ENCODE data around the gene HPCAL1.
A peak's percentile ranks its signal among the peaks of the same experiment; 100 is the strongest.

HPCAL1 gene

DNA sequence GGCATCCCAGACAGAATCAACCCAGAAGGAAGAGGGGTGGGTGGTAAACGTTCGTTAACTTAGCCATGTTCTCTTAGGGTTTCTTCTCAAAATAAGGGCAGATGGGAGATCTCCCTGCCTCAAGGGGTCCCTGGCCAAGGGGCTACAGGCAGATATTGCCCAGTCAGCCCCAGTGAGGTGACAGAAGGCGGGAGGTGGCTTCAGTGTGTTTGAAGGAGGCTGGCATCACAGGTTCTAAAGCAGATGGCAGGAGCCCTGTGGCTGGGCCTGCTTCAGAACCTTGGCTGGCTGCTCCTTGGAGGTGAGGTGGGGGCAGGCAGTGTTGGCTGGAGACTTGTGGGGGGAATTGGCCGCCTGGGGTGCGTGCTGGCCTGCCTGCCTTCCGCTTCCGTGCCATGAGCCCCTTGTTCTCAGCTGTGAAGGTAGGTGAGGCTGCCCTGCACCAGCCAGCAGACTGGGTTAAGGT is 23.5 kb downstream of the HPCAL1 start:
- Histone ChIP-seq H3K79me2 (ENCODE audit: control insufficient read depth, insufficient read depth, low read length, poor library complexity) (no peaks in the 10 kb centered on the region), H3K4me3 (ENCODE audit: low read depth, low read length) (no peak overlapping the region)

DNA sequence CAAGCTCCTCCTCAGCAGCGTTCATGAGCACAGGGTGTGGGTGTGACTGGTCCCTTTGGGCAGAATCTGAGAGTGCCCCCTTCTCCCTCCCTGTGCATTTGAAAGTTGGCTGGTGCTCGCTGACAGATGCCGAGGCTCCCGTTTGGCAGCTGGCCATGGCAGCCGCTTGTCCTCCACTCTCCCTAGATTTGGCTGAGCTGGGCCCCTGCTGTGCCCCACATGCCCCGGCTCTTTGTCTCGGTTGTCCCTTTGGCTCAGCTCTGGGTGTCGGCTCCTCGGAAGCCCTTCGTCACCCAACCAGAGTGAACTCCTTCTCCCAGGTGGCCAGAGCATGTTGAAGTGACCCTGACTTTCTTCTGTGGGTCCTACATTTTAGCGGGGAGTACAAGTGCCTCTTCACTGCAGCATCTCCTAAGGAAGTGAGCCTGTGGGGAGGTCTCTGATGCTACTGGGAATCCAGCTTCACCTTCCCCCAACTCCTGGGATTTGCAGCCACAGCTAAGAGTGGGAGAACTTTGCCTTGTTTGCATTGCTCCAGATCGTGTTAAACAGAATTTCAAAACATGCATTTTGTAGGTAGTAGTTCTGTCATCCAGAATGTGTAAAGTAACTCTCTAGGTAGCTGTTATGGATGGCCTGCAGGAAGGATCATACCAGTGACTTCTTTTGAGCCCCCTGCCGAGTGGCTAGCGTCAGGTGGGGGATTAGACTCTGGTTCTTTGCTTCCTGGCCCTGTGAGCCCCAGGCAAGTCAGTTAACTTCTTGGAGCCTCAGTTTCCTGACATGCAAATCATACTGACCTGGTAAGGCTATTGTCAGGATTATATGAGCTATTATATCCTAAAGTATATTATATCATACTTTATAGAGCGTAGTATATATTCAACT is 24.2 kb downstream of the HPCAL1 start:
- no CpG with 5 or more reads among the region's 15 CpGs for WGBS (ENCODE audit: extremely low coverage, insufficient coverage, insufficient read length)

More for the DNA sequence above, 23.5 kb downstream of the HPCAL1 start:
- Histone ChIP-seq H3K36me3 (ENCODE audit: control insufficient read depth in 1 of 2, insufficient read depth in 2 of 2, low read length in 2 of 2) (no peaks in the 10 kb centered on the region), H2AFZ (ENCODE audit: insufficient read depth, low read length, poor library complexity) (no peak overlapping the region), H3K79me1 (ENCODE audit: low read length) (peaks cover 7% of the 10 kb centered on the region), H2BK12ac (ENCODE audit: low read length) (no peak overlapping the region), H3K4me1 (ENCODE audit: control insufficient read depth in 1 of 2, insufficient read depth in 2 of 2, low read length in 2 of 2) (peaks cover 23 to 24% of the 10 kb centered on the region in 2 experiments), H3K4ac (ENCODE audit: low read depth, low read length) (no peak overlapping the region), H4K8ac (ENCODE audit: low read depth, low read length) (no peak overlapping the region), H4K91ac (ENCODE audit: low read depth, low read length) (no peak overlapping the region), H2BK5ac (ENCODE audit: low read depth, low read length, poor library complexity) (no peak overlapping the region), H3K14ac (ENCODE audit: low read length) (no peak overlapping the region), H2AK5ac (ENCODE audit: low read length) (no peak overlapping the region), H3K27ac (ENCODE audit: low read depth, low read length) (no peak overlapping the region), H3K27me3 (ENCODE audit: insufficient read depth, low read length) (no peaks in the 10 kb centered on the region), H2BK120ac (ENCODE audit: insufficient read depth, low read length, poor library complexity) (no peak overlapping the region), H3K9ac (ENCODE audit: low read length) (no peak overlapping the region), H4K12ac (ENCODE audit: low read depth, low read length) (no peak overlapping the region), H3K9me3 (ENCODE audit: insufficient read depth, low read depth, low read length) (peaks cover 2% of the 10 kb centered on the region), H3K23ac (ENCODE audit: low read length) (no peak overlapping the region), H3K18ac (ENCODE audit: low read length) (no peak overlapping the region), H3K4me2 (ENCODE audit: low read length) (no peak overlapping the region)
- WGBS (ENCODE audit: extremely low coverage, insufficient coverage, insufficient read length), result no CpG with 5 or more reads among the region's 7 CpGs
- DNase-seq, result no peak

DNA sequence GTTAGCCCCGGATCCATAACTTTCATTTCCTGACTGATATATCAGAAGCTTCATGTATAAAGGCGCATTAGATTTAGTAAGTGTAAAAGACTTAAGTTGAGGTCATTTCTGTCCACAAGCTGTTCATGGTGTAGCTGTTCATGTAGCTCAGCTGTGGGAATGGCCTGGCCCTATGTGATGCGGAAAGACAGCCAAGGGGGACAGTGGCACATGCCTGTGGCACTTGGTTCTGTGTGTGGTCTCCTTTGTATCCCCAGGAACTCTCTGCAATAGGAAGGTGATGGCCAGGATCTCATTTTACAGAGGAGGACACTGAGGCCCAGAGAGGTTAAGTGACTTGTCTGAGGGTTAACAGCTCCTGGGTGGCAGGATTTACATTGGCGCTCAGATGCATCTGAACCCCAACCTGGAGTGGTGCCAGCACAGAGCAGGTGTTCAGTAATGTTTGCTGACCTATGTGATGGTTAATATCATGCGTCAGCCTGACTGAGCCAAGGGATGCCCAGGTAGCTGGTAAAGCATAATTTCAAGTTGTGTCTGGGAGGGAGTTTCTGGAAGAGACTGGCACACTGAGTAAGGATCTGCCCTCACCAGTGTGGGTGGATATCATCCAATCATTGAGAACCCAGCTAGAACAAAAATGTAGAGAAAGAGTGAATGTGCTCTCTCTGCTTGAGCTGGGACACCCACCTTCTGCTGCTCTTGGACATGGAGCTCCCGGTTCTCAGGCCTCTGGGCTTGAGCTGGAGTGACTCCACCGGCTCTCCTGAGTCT is 25.4 kb downstream of the HPCAL1 start:
- H2AK5ac ChIP-seq (ENCODE audit: low read length), result no peak overlapping the region
- peaks cover 2% of the 10 kb centered on the region for H3K79me2 ChIP-seq (ENCODE audit: control insufficient read depth, insufficient read depth, low read length, poor library complexity)
- no peak for DNase-seq
- no peak overlapping the region for H2AFZ ChIP-seq (ENCODE audit: insufficient read depth, low read length, poor library complexity)
- H4K8ac ChIP-seq (ENCODE audit: low read depth, low read length), result no peak overlapping the region
- peaks cover 10% of the 10 kb centered on the region for H3K79me1 ChIP-seq (ENCODE audit: low read length)
- H3K4me1 ChIP-seq (ENCODE audit: control insufficient read depth in 1 of 2, insufficient read depth in 2 of 2, low read length in 2 of 2), result peaks cover 29 to 34% of the 10 kb centered on the region in 2 experiments
- H3K18ac ChIP-seq (ENCODE audit: low read length), result no peak overlapping the region
- no peak overlapping the region for H3K14ac ChIP-seq (ENCODE audit: low read length)
- H2BK120ac ChIP-seq (ENCODE audit: insufficient read depth, low read length, poor library complexity), result no peak overlapping the region
- no peak overlapping the region for H3K4me2 ChIP-seq (ENCODE audit: low read length)
- no peak overlapping the region for H2BK5ac ChIP-seq (ENCODE audit: low read depth, low read length, poor library complexity)
- H3K27ac ChIP-seq (ENCODE audit: low read depth, low read length), result no peak overlapping the region
- H3K23ac ChIP-seq (ENCODE audit: low read length), result no peak overlapping the region
- H3K9ac ChIP-seq (ENCODE audit: low read length), result no peak overlapping the region
- no peak overlapping the region for H2BK12ac ChIP-seq (ENCODE audit: low read length)
- peaks cover under 1% of the 10 kb centered on the region for H3K9me3 ChIP-seq (ENCODE audit: insufficient read depth, low read depth, low read length)
- H3K4ac ChIP-seq (ENCODE audit: low read depth, low read length), result no peak overlapping the region
- no peaks in the 10 kb centered on the region for H3K36me3 ChIP-seq (ENCODE audit: control insufficient read depth in 1 of 2, insufficient read depth in 2 of 2, low read length in 2 of 2)
- no peak overlapping the region for H4K12ac ChIP-seq (ENCODE audit: low read depth, low read length)
- no peak overlapping the region for H3K4me3 ChIP-seq (ENCODE audit: low read depth, low read length)
- no peaks in the 10 kb centered on the region for H3K27me3 ChIP-seq (ENCODE audit: insufficient read depth, low read length)
- no CpG with 5 or more reads among the region's 7 CpGs for WGBS (ENCODE audit: extremely low coverage, insufficient coverage, insufficient read length)
- H4K91ac ChIP-seq (ENCODE audit: low read depth, low read length), result no peak overlapping the region

More for the DNA sequence above, 24.2 kb downstream of the HPCAL1 start:
- Histone ChIP-seq H3K4me3 (ENCODE audit: low read depth, low read length) (no peak overlapping the region), H3K27me3 (ENCODE audit: insufficient read depth, low read length) (no peaks in the 10 kb centered on the region), H3K27ac (ENCODE audit: low read depth, low read length) (no peak overlapping the region), H3K4me1 (ENCODE audit: control insufficient read depth in 1 of 2, insufficient read depth in 2 of 2, low read length in 2 of 2) (peaks cover 26 to 28% of the 10 kb centered on the region in 2 experiments), H3K79me1 (ENCODE audit: low read length) (peaks cover 10% of the 10 kb centered on the region), H3K9ac (ENCODE audit: low read length) (no peak overlapping the region), H3K9me3 (ENCODE audit: insufficient read depth, low read depth, low read length) (peaks cover 2% of the 10 kb centered on the region), H3K4me2 (ENCODE audit: low read length) (no peak overlapping the region), H3K79me2 (ENCODE audit: control insufficient read depth, insufficient read depth, low read length, poor library complexity) (peaks cover 1% of the 10 kb centered on the region), H2BK5ac (ENCODE audit: low read depth, low read length, poor library complexity) (no peak overlapping the region), H4K8ac (ENCODE audit: low read depth, low read length) (no peak overlapping the region), H2AK5ac (ENCODE audit: low read length) (no peak overlapping the region), H3K18ac (ENCODE audit: low read length) (no peak overlapping the region), H4K91ac (ENCODE audit: low read depth, low read length) (no peak overlapping the region), H2BK120ac (ENCODE audit: insufficient read depth, low read length, poor library complexity) (no peak overlapping the region), H3K23ac (ENCODE audit: low read length) (no peak overlapping the region), H3K36me3 (ENCODE audit: control insufficient read depth in 1 of 2, insufficient read depth in 2 of 2, low read length in 2 of 2) (no peaks in the 10 kb centered on the region), H3K4ac (ENCODE audit: low read depth, low read length) (no peak overlapping the region), H2AFZ (ENCODE audit: insufficient read depth, low read length, poor library complexity) (no peak overlapping the region), H2BK12ac (ENCODE audit: low read length) (no peak overlapping the region), H3K14ac (ENCODE audit: low read length) (no peak overlapping the region), H4K12ac (ENCODE audit: low read depth, low read length) (no peak overlapping the region)
- DNase-seq, result no peak

DNA sequence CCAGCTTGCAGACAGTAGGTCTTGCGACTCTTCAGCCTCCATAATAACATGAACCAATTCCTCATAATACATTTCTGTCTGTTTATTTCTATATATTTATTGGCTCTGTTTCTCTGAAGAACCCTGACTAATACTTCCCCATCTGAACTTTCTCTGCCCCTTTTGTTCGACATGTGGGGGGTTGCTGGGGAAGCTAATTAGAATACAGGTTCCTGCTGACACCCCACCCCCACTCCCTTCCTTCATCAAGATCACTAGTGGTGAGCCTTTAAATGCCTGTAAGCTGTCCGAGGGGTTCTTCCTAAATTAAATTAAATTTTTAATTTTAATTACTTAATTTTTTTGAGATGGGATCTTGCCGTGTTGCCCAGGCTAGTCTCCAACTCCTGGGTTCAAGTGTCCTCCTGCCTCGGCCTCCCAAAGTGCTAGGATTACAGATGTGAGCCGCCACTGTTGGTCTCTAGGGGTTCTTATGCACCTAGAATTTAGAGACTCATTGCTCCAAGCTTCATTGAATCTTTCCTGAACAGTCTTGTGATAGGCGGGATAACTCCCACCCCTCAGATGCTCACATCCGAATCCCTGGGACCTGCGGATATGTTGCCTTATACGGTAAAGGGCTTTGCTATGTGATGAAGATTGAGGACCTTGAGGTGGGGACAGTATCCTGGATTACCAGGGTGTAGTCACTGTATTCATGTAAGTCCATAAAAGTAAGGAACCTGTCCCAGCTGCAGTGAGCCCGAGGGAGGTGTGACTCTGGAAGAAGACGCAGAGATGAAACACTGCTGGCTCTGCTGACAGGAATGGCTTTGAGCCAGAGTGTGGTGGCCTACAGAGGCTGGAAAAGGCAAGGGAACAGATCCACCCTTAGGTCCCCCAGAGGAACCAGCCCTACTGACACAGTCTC is 26.2 kb downstream of the HPCAL1 start:
- Histone ChIP-seq H3K4me1 (ENCODE audit: control insufficient read depth in 1 of 2, insufficient read depth in 2 of 2, low read length in 2 of 2) (peaks cover 32 to 36% of the 10 kb centered on the region in 2 experiments), H3K27me3 (ENCODE audit: insufficient read depth, low read length) (no peaks in the 10 kb centered on the region), H2BK5ac (ENCODE audit: low read depth, low read length, poor library complexity) (no peak overlapping the region), H3K9ac (ENCODE audit: low read length) (no peak overlapping the region), H3K14ac (ENCODE audit: low read length) (no peak overlapping the region), H2AK5ac (ENCODE audit: low read length) (peak overlapping the region; percentile 43), H3K18ac (ENCODE audit: low read length) (no peak overlapping the region), H3K79me2 (ENCODE audit: control insufficient read depth, insufficient read depth, low read length, poor library complexity) (peaks cover 2% of the 10 kb centered on the region), H3K23ac (ENCODE audit: low read length) (no peak overlapping the region), H4K12ac (ENCODE audit: low read depth, low read length) (no peak overlapping the region), H3K36me3 (ENCODE audit: control insufficient read depth in 1 of 2, insufficient read depth in 2 of 2, low read length in 2 of 2) (no peaks in the 10 kb centered on the region), H3K4ac (ENCODE audit: low read depth, low read length) (no peak overlapping the region), H3K4me2 (ENCODE audit: low read length) (no peak overlapping the region), H4K8ac (ENCODE audit: low read depth, low read length) (no peak overlapping the region), H3K79me1 (ENCODE audit: low read length) (peaks cover 10% of the 10 kb centered on the region), H3K27ac (ENCODE audit: low read depth, low read length) (peak overlapping the region; percentile 20), H2BK120ac (ENCODE audit: insufficient read depth, low read length, poor library complexity) (peak overlapping the region; percentile 1), H2AFZ (ENCODE audit: insufficient read depth, low read length, poor library complexity) (no peak overlapping the region), H3K4me3 (ENCODE audit: low read depth, low read length) (no peak overlapping the region), H3K9me3 (ENCODE audit: insufficient read depth, low read depth, low read length) (no peaks in the 10 kb centered on the region), H2BK12ac (ENCODE audit: low read length) (peak overlapping the region; percentile 56), H4K91ac (ENCODE audit: low read depth, low read length) (no peak overlapping the region)
- WGBS (ENCODE audit: extremely low coverage, insufficient coverage, insufficient read length), result no CpG with 5 or more reads among the region's 12 CpGs
- DNase-seq, result no peak
